ENCODE data around the gene ACSF2. TPM values are rescaled to one million over a fixed set of nuclear protein-coding genes. Genes with fewer than 3 reads are reported as not detected.

The ACSF2 gene
- total and polyA plus RNA-seq, 2 of the 13 experiments (the other 11 are each of a cell fraction or from before 2014, with no cell fraction given): 87.3 to 109 TPM

GRCh38 chr17:50426814-50427787 lies 1.1 kb downstream of the ACSF2 start (continued):
- TF ChIP-seq ZNF574 (CRISPR knock-in tag; IDR thresholded peaks at IDR 0.05) (peak; percentile 99), IRF2 (CRISPR knock-in tag; IDR thresholded peaks at IDR 0.05) (peak; percentile 74; the same call in 1 of the 2 replicates), POLR2G (IDR thresholded peaks at IDR 0.05; ENCODE audit: low read depth, low read length) (peak; percentile 68), ZFY (CRISPR knock-in tag; IDR thresholded peaks at IDR 0.05) (peak; percentile 61), KLF9 (CRISPR knock-in tag; IDR thresholded peaks at IDR 0.05; ENCODE audit: low read depth) (no peak), ZNF224 (CRISPR knock-in tag; IDR thresholded peaks at IDR 0.05) (0 out of 2 replicates have a peak, but pooled peaks have one; percentile 45), TGIF2 (CRISPR knock-in tag; IDR thresholded peaks at IDR 0.05) (0 out of 2 replicates have a peak, but pooled peaks have one; percentile 42), CCAR2 (optimal IDR thresholded peaks at IDR 0.05; ENCODE audit: low read depth, low read length) (no peak), RFX3 (CRISPR knock-in tag; IDR thresholded peaks at IDR 0.05) (no peak), MAFG (CRISPR knock-in tag; IDR thresholded peaks at IDR 0.05) (no peak), YY1 (IDR thresholded peaks at IDR 0.05; ENCODE audit: insufficient read depth, insufficient replicate concordance, low read depth, low read length) (peak; percentile 20), ZNF253 (CRISPR knock-in tag; IDR thresholded peaks at IDR 0.05; ENCODE audit: borderline replicate concordance) (no peak), ZSCAN9 (CRISPR knock-in tag; IDR thresholded peaks at IDR 0.05; ENCODE audit: borderline replicate concordance) (no peak), TP53 (CRISPR knock-in tag; conservative IDR thresholded peaks at IDR 0.05) (no peak), THAP11 (CRISPR knock-in tag; IDR thresholded peaks at IDR 0.05) (peak; percentile 78), ZNF598 (CRISPR knock-in tag; IDR thresholded peaks at IDR 0.05; ENCODE audit: borderline replicate concordance) (peak; percentile 41; the same call in 1 of the 2 replicates), GATAD2A (CRISPR knock-in tag; IDR thresholded peaks at IDR 0.05) (peak; percentile 61; the same call in 1 of the 2 replicates), ZNF350 (CRISPR knock-in tag; IDR thresholded peaks at IDR 0.05; ENCODE audit: borderline replicate concordance, low read depth) (peak; percentile 53; the same call in 1 of the 2 replicates)
- TF ChIP-seq, protein P1, sequence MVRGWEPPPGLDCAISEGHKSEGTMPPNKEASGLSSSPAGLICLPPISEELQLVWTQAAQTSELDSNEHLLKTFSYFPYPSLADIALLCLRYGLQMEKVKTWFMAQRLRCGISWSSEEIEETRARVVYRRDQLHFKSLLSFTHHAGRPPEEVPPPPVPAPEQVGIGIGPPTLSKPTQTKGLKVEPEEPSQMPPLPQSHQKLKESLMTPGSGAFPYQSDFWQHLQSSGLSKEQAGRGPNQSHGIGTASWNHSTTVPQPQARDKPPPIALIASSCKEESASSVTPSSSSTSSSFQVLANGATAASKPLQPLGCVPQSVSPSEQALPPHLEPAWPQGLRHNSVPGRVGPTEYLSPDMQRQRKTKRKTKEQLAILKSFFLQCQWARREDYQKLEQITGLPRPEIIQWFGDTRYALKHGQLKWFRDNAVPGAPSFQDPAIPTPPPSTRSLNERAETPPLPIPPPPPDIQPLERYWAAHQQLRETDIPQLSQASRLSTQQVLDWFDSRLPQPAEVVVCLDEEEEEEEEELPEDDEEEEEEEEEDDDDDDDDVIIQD (CRISPR knock-in tag; IDR thresholded peaks at IDR 0.05; ENCODE audit: low read depth): peak; percentile 91
- TF ChIP-seq, protein P2, sequence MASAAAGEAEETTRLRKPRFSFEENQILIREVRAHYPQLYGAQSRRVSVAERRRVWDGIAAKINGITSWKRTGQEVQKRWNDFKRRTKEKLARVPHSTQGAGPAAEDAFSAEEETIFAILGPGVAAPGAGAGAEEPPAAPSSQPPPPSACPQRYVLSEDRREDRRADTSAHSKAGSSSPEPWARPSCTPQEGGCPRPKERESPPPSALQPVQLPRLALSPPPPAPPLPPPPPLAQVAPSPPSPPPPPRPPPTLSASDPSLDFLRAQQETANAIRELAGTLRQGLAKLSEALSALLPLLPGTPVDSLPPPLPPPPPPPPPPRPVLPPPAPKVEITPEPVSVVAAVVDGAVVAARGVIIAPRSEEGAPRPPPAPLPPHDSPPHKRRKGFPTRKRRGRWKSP (CRISPR knock-in tag; IDR thresholded peaks at IDR 0.05): peak; percentile 70; the same call in 1 of the 2 replicates
- TF ChIP-seq, protein P3, sequence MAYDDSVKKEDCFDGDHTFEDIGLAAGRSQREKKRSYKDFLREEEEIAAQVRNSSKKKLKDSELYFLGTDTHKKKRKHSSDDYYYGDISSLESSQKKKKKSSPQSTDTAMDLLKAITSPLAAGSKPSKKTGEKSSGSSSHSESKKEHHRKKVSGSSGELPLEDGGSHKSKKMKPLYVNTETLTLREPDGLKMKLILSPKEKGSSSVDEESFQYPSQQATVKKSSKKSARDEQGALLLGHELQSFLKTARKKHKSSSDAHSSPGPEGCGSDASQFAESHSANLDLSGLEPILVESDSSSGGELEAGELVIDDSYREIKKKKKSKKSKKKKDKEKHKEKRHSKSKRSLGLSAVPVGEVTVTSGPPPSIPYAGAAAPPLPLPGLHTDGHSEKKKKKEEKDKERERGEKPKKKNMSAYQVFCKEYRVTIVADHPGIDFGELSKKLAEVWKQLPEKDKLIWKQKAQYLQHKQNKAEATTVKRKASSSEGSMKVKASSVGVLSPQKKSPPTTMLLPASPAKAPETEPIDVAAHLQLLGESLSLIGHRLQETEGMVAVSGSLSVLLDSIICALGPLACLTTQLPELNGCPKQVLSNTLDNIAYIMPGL (CRISPR knock-in tag; IDR thresholded peaks at IDR 0.05; ENCODE audit: borderline replicate concordance in 1 of 2, low read depth in 1 of 2): peak; percentile 83 to 96

Measured in HepG2 (cell line).